Stimulated activated CD4-positive, alpha-beta T cell treated with anti-CD3 and anti-CD28 coated beads, Interleukin-12 subunit alpha, Interleukin-12 subunit beta, amount 100 ng/mL, for 4 hours (primary cell): ENCODE results near the gene SLC36A4.
"Not testable (repeated sequence)": the region's sequence is repeated elsewhere in the genome, so short reads cannot be mapped to it uniquely, and the experiment has no call there.

ENCODE experiments used
- DNase-seq: peaks from one replicate; pipeline ENCODE4 v3.0.0-alpha.2; 2020

Gene SLC36A4

GRCh38 chr11:93193731-93194130, 4.1 kb downstream of the SLC36A4 start:
- no peak for DNase-seq

- DNase-seq, result no peak
Observed at GRCh38 chr11:93192163-93192562, 5.6 kb downstream of the SLC36A4 start.

- DNase-seq, result no peak
Observed at GRCh38 chr11:93189462-93189861, 8.3 kb downstream of the SLC36A4 start.

GRCh38 chr11:93188726-93189125, 9.1 kb downstream of the SLC36A4 start:
- DNase-seq, result no peak

GRCh38 chr11:93187290-93187689, 10.5 kb downstream of the SLC36A4 start:
- no peak for DNase-seq

- DNase-seq, result not testable (repeated sequence)
Observed at GRCh38 chr11:93177891-93178290, 19.9 kb downstream of the SLC36A4 start.

GRCh38 chr11:93169950-93170561, 27.7 kb downstream of the SLC36A4 start:
- DNase-seq, result no peak

- no peak for DNase-seq
Observed at GRCh38 chr11:93169143-93169542, 28.6 kb downstream of the SLC36A4 start.

- DNase-seq, result no peak
Observed at GRCh38 chr11:93166862-93167261, 30.9 kb downstream of the SLC36A4 start.

- no peak for DNase-seq
Observed at GRCh38 chr11:93166194-93166593, 31.6 kb downstream of the SLC36A4 start.

- no peak for DNase-seq
Observed at GRCh38 chr11:93160808-93161207, 37.0 kb downstream of the SLC36A4 start.

GRCh38 chr11:93160156-93160555, 37.6 kb downstream of the SLC36A4 start:
- no peak for DNase-seq

- no peak for DNase-seq
Observed at GRCh38 chr11:93159721-93160120, 38.1 kb downstream of the SLC36A4 start.

- no peak for DNase-seq
Observed at GRCh38 chr11:93155738-93156137, 42.1 kb downstream of the SLC36A4 start.

GRCh38 chr11:93145390-93145915, 52.3 kb downstream of the SLC36A4 start:
- no peak for DNase-seq

- no peak for DNase-seq
Observed at GRCh38 chr11:93143800-93144199, 54.0 kb downstream of the SLC36A4 start.

- DNase-seq, result no peak
Observed at GRCh38 chr11:93143186-93143585, 54.6 kb downstream of the SLC36A4 start.

GRCh38 chr11:93133488-93134109, 64.2 kb downstream of the SLC36A4 start:
- DNase-seq, result no peak

- DNase-seq, result no peak
Observed at GRCh38 chr11:93132836-93133235, 65.0 kb downstream of the SLC36A4 start.

GRCh38 chr11:93131709-93132108, 66.1 kb downstream of the SLC36A4 start:
- no peak for DNase-seq

- DNase-seq, result no peak
Observed at GRCh38 chr11:93128574-93128973, 69.2 kb downstream of the SLC36A4 start.

- no peak for DNase-seq
Observed at GRCh38 chr11:93123351-93123898, 74.4 kb downstream of the SLC36A4 start.

- no peak for DNase-seq
Observed at GRCh38 chr11:93122535-93123235, 75.1 kb downstream of the SLC36A4 start.

- DNase-seq, result no peak
Observed at GRCh38 chr11:93118276-93118675, 79.5 kb downstream of the SLC36A4 start.
